Right atrium auricular region (tissue), 2 donors: Measurements from ENCODE around the gene CIT. TPM values are rescaled to one million over a fixed set of nuclear protein-coding genes. Genes with fewer than 3 reads are reported as not detected.
"Not testable (repeated sequence)": the region's sequence is repeated elsewhere in the genome, so short reads cannot be mapped to it uniquely, and the experiment has no call there.

Experiments used
- DNase-seq: peaks from one replicate; pipeline ENCODE4 v3.0.0-alpha.2; 2019; ENCODE audit warnings: low spot score
- H3K27ac ChIP-seq, 2 donors: fragments of 200-600 bp; sonication (generic); 1 replicate in 1 of 2; 2 replicates in 1 of 2; pipeline ENCODE4 v1.5.1; 2016 to 2019
- H3K27me3 ChIP-seq, 2 donors: fragments of 200-600 bp; sonication (generic); one replicate each; pipeline versions ENCODE4 v1.5.1 to v1.6.0; 2017 to 2019
- H3K36me3 ChIP-seq: fragments of 200-600 bp; sonication (generic); one replicate; pipeline ENCODE4 v1.5.1; 2016
- H3K4me1 ChIP-seq, 2 donors: fragments of 200-600 bp; sonication (generic); one replicate each; pipeline versions ENCODE4 v1.5.1 to v1.6.0; 2017 to 2019
- H3K4me3 ChIP-seq, 2 donors: fragments of 200-600 bp; sonication (generic); 1 replicate in 1 of 2; 2 replicates in 1 of 2; pipeline ENCODE4 v1.5.1; 2017 to 2019; ENCODE audit warnings: mild to moderate bottlenecking in 1 of 2, moderate library complexity in 1 of 2
- H3K9me3 ChIP-seq, 2 donors: fragments of 200-600 bp; sonication (generic); one replicate each; pipeline ENCODE4 v1.5.1; 2019
- total RNA-seq, 2 donors: library from RNA; depleted of rRNA; stranded (reverse); fragments of >200 nt; gene quantifications; one replicate each; pipeline ENCODE4 v1.1.0, GENCODE V29; 2016
- TF ChIP-seq, protein P1 (sequence below), 2 donors: fragments of 200-600 bp; sonication (generic); IDR thresholded peaks; one replicate each; pipeline ENCODE4 v1.5.1; 2019; ENCODE audit warnings: antibody characterized with exemption in 2 of 2

CIT gene
- total RNA-seq, 2 donors from 2014 or later = 0.79 to 1.2 TPM

DNA sequence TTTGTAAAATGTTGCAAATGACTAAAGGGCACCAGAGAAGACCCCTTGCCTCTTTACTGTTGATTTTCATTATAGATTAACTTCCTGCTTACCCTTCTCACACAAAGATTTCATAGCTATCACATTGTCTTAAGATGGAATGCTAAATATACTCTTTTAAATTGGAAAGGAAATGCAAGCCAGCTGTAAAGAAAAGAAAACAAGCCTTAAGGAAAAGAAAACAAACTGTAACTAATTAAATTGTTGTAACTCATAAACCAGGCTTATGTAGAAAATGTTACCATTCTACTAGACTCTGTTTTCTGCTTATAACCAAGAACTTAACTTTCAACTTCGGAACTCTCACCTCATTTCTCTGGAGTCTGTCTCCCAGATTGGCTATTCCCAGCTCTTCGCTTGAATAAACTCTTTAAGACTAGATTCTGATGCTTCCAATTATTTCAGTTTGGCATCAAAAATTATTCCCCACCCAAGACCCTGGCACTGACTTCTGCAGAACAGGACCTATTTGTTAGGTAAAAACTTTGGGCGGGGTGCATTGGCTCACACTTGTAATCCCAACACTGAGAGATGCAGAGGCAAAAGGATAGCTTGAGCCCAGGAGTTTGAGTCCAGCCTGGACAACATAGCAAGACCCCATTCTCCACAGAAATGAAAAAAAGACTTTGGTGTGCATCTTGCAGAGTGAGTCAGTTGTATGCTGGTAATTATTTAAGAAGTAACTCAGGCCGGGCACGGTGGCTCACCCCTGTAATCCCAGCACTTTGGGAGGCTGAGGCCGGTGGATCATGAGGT lies 36.6 kb upstream of the CIT start:
- no peaks in the 10 kb centered on the region for H3K4me1 ChIP-seq
- H3K27me3 ChIP-seq = no peaks in the 10 kb centered on the region
- no peak overlapping the region for H3K4me3 ChIP-seq
- no peaks in the 10 kb centered on the region for H3K36me3 ChIP-seq
- TF ChIP-seq, protein P1, sequence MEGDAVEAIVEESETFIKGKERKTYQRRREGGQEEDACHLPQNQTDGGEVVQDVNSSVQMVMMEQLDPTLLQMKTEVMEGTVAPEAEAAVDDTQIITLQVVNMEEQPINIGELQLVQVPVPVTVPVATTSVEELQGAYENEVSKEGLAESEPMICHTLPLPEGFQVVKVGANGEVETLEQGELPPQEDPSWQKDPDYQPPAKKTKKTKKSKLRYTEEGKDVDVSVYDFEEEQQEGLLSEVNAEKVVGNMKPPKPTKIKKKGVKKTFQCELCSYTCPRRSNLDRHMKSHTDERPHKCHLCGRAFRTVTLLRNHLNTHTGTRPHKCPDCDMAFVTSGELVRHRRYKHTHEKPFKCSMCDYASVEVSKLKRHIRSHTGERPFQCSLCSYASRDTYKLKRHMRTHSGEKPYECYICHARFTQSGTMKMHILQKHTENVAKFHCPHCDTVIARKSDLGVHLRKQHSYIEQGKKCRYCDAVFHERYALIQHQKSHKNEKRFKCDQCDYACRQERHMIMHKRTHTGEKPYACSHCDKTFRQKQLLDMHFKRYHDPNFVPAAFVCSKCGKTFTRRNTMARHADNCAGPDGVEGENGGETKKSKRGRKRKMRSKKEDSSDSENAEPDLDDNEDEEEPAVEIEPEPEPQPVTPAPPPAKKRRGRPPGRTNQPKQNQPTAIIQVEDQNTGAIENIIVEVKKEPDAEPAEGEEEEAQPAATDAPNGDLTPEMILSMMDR (IDR thresholded peaks at IDR 0.05) = no peak
- no peak overlapping the region for H3K27ac ChIP-seq
- no peaks in the 10 kb centered on the region for H3K9me3 ChIP-seq
- no peak for DNase-seq

DNA sequence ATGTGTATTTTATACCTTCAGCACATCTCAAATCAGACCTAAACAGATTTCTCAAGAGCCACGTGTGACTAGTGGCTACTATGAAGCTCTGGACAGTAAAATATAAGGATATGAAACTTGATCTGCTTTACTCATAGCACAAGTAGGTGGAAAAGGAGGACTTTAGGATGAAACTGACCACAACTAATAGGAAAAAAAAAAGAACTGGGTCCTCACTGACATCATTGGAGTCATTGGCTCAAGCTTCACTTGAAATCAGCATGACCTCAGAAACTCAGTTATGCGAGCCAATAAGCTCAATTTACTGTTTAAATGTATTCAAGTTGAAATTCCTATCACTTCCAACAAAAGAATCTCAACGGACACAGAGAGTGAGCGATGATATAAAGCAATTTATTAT lies 34.1 kb upstream of the CIT start:
- DNase-seq = no peak
- H3K27ac ChIP-seq = no peak overlapping the region
- no peaks in the 10 kb centered on the region for H3K36me3 ChIP-seq
- no peak overlapping the region for H3K4me3 ChIP-seq
- TF ChIP-seq, protein P1 (IDR thresholded peaks at IDR 0.05) = no peak
- H3K4me1 ChIP-seq = no peaks in the 10 kb centered on the region
- H3K27me3 ChIP-seq = no peaks in the 10 kb centered on the region
- no peaks in the 10 kb centered on the region for H3K9me3 ChIP-seq

DNA sequence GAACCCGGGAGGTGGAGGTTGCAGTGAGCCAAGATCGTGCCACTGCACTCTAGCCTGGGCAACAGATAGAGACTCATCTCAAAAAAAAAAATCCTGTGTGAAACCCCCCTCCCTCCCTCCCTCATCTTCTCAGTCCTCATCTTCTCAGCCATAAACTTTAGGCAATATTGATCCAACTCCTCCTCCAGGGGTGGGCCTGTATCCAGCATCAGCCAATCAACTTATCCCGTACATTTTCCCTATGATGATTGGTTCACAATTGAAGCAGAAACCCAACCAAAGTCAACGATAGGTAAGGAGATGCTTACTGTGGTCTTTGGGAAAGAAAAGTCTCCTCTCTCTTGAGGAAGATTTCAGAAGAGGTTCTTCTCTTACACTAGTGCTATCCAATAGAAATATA lies 33.5 kb upstream of the CIT start:
- Histone ChIP-seq H3K27me3 (no peaks in the 10 kb centered on the region), H3K4me1 (no peaks in the 10 kb centered on the region), H3K27ac (no peak overlapping the region), H3K4me3 (no peak overlapping the region), H3K36me3 (no peaks in the 10 kb centered on the region), H3K9me3 (no peaks in the 10 kb centered on the region)
- TF ChIP-seq, protein P1 (IDR thresholded peaks at IDR 0.05) = no peak
- DNase-seq = no peak

DNA sequence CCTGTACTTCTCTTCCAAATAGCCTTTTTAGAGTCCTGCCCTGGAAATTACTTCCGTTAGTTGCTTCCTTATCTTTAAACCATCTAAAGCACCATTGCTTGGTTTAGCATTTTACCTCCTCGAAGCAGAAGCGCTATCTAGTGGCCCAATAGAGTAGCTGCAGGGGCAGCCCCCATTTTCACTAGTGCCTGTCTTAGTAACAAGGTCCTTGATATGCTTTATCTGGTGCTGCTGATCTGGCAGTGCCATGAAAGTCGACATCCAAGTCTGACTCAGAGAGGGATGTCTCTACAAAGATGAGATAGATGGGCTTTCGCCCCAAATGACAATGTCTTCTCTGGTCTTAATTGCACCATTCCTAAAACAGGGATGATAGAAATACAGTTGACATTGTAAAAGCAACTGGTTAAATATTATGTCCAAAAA lies 25.0 kb upstream of the CIT start:
- Histone ChIP-seq H3K4me3 (no peak overlapping the region), H3K36me3 (no peaks in the 10 kb centered on the region), H3K27ac (no peak overlapping the region), H3K27me3 (no peaks in the 10 kb centered on the region), H3K9me3 (no peaks in the 10 kb centered on the region), H3K4me1 (no peaks in the 10 kb centered on the region)
- TF ChIP-seq, protein P1 (IDR thresholded peaks at IDR 0.05) = peak; percentile 45 to 78
- DNase-seq = peak; percentile 61

DNA sequence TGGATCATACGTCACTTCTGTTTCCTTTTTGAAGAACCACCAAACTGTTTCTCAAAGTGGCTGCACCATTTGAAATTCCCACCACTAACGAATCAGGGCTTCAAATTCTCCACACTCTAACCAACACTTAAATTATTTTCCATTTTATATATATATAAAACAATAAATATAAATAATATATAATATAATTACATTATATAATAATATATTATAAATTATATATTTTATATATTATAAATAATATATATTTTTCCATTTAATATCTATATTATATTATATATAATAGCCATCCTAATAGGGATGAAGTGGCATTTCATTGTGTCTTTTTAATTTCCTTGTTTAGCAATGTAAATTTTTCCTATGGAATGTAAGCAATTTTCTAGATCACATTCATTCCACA lies 24.6 kb upstream of the CIT start:
- no peak for DNase-seq
- Histone ChIP-seq H3K36me3 (no peaks in the 10 kb centered on the region), H3K27ac (no peak overlapping the region), H3K4me1 (no peaks in the 10 kb centered on the region), H3K4me3 (no peak overlapping the region), H3K9me3 (no peaks in the 10 kb centered on the region), H3K27me3 (no peaks in the 10 kb centered on the region)
- TF ChIP-seq, protein P1 (IDR thresholded peaks at IDR 0.05) = no peak

DNA sequence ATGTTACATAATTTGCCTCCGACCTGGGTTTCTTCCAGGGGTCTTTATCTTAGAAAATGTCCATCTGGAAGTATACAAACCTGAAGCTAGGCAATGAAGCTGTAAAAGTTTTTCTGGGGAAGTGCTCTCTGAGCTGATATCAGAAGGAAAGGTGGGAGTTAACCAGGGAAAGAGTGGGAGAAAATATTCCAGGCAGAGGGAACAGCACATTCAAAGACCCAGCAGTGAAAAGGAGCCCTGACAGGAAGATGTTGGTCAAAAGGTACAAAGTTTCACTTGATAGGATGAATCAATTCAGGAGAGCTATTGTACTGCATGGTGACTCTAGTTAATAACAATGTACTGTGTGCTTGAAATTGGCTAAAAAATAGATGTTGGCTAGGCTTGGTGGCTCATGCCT lies 17.8 kb upstream of the CIT start:
- peaks cover 0 to 5% of the 10 kb centered on the region in 2 donors for H3K9me3 ChIP-seq
- no peak for DNase-seq
- TF ChIP-seq, protein P1 (IDR thresholded peaks at IDR 0.05) = no peak

DNA sequence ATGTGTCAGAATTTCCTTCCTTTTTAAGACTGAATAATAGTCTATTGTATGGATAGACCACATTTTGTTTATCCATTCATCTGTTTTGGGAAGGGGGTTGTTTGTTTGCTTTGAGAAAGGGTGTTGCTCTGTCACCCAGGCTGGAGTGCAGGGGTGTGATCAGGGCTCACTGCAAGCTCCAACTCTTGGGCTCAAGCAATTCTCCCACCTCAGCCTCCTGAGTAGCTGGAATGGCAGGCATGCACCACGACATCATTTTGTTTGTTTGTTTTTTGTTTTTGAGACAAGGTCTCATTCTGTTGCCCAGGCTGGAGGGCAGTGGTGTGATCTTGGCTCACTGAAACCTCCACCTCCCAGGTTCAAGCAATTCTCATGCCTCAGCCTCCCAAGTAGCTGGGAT lies 15.5 kb upstream of the CIT start:
- H3K4me3 ChIP-seq, H3K36me3 ChIP-seq, DNase-seq, H3K27ac ChIP-seq, H3K27me3 ChIP-seq, H3K9me3 ChIP-seq, H3K4me1 ChIP-seq: not testable (repeated sequence)

More for the DNA sequence above, 17.8 kb upstream of the CIT start:
- Histone ChIP-seq H3K36me3 (no peaks in the 10 kb centered on the region), H3K27me3 (no peaks in the 10 kb centered on the region), H3K27ac (no peak overlapping the region), H3K4me1 (no peaks in the 10 kb centered on the region), H3K4me3 (no peak overlapping the region)
